Measurements from ENCODE around the gene NUP62CL.

DNA sequence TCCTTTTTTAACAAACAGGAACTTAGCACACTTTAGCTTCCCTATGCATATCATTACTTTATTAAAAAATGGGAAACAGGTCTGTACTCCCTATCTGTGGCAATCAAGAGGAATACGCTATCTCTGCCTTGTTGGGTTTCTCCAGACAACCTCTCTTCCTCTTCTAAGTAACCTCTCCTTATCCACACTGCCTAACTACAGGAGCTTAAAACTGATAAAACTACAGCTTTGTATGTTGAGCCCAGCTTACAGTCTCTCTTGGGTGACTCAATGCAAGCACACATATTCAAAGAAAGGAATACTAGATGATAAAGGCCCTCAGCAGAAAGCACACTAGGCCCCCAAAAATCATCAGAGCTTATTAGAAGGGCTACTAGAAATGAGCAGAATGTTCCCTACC, 8.9 kb downstream of the NUP62CL start:
- TF ChIP-seq KDM1A (IDR thresholded peaks at IDR 0.05; ENCODE audit: low read depth): no peak
- TF ChIP-seq, protein P1, sequence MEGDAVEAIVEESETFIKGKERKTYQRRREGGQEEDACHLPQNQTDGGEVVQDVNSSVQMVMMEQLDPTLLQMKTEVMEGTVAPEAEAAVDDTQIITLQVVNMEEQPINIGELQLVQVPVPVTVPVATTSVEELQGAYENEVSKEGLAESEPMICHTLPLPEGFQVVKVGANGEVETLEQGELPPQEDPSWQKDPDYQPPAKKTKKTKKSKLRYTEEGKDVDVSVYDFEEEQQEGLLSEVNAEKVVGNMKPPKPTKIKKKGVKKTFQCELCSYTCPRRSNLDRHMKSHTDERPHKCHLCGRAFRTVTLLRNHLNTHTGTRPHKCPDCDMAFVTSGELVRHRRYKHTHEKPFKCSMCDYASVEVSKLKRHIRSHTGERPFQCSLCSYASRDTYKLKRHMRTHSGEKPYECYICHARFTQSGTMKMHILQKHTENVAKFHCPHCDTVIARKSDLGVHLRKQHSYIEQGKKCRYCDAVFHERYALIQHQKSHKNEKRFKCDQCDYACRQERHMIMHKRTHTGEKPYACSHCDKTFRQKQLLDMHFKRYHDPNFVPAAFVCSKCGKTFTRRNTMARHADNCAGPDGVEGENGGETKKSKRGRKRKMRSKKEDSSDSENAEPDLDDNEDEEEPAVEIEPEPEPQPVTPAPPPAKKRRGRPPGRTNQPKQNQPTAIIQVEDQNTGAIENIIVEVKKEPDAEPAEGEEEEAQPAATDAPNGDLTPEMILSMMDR (IDR thresholded peaks at IDR 0.05): no peak
- TF ChIP-seq ZC3H11A (IDR thresholded peaks at IDR 0.05): no peak
- TF ChIP-seq RAD21 (conservative IDR thresholded peaks at IDR 0.05 in 1 of 2, IDR thresholded peaks at IDR 0.05 in 1 of 2): no peak
- no peak for TF ChIP-seq SMC3 (IDR thresholded peaks at IDR 0.05)
- TF ChIP-seq NPAS2 (CRISPR knock-in tag; IDR thresholded peaks at IDR 0.05; ENCODE audit: borderline replicate concordance): no peak
- no peak for TF ChIP-seq ESRRA (IDR thresholded peaks at IDR 0.05; ENCODE audit: borderline replicate concordance, low read length)
- TF ChIP-seq NFE2L2 (conservative IDR thresholded peaks at IDR 0.05; ENCODE audit: low read length): no peak
